HepG2 (cell line): ENCODE results near the gene TNNI2. TPM values are rescaled to one million over a fixed set of nuclear protein-coding genes. Genes with fewer than 3 reads are reported as not detected.

ENCODE experiments used
- BORCS8-MEF2B ChIP-seq: sonication (generic); formaldehyde crosslinking; IDR thresholded peaks from 2 replicates; pipeline ENCODE4 v1.8.0; 2022; ENCODE audit warnings: mild to moderate bottlenecking, missing genetic modification reagents
- KDM2A ChIP-seq: sonication (generic); formaldehyde crosslinking; IDR thresholded peaks from 2 replicates; pipeline ENCODE4 v1.4.0; 2020; ENCODE audit warnings: low read depth, missing genetic modification reagents, borderline replicate concordance
- LCORL ChIP-seq, 2 experiments: fragments of 450-650 bp in 1 of 2; sonication (generic) in 1 of 2; formaldehyde crosslinking in 1 of 2; IDR thresholded peaks; 2 replicates each; pipeline versions ENCODE4 v1.5.0 to v1.6.1; 2017 to 2020; ENCODE audit warnings: antibody characterized with exemption in 1 of 2, missing genetic modification reagents in 1 of 2
- NCOA1 ChIP-seq: sonication (generic); formaldehyde crosslinking; IDR thresholded peaks from 2 replicates; pipeline ENCODE4 v1.9.0; 2021; ENCODE audit warnings: missing genetic modification reagents
- NR2F1 ChIP-seq, 2 experiments: fragments of 450-650 bp in 1 of 2; formaldehyde crosslinking in 1 of 2; IDR thresholded peaks; 2 replicates each; pipeline versions ENCODE4 v1.5.0 to v1.6.1; 2016 to 2020; ENCODE audit warnings: mild to moderate bottlenecking in 1 of 2, missing compliant biosample characterization in 1 of 2, missing genetic modification reagents in 1 of 2, moderate library complexity in 1 of 2
- PITX1 ChIP-seq: sonication (generic); formaldehyde crosslinking; IDR thresholded peaks from 2 replicates; pipeline ENCODE4 v1.5.1; 2020; ENCODE audit warnings: mild to moderate bottlenecking, missing genetic modification reagents
- SALL2 ChIP-seq: sonication (generic); formaldehyde crosslinking; IDR thresholded peaks from 2 replicates; pipeline ENCODE4 v1.8.1; 2023; ENCODE audit warnings: mild to moderate bottlenecking, missing genetic modification reagents, inconsistent platforms
- ZBTB3 ChIP-seq: sonication (generic); formaldehyde crosslinking; IDR thresholded peaks from 2 replicates; pipeline ENCODE4 v1.4.0; 2020; ENCODE audit warnings: low read depth, mild to moderate bottlenecking, moderate library complexity, missing genetic modification reagents, borderline replicate concordance
- ZBTB38 ChIP-seq: sonication (generic); formaldehyde crosslinking; IDR thresholded peaks from 2 replicates; pipeline ENCODE4 v1.5.1; 2020; ENCODE audit warnings: mild to moderate bottlenecking, missing genetic modification reagents
- ZNF556 ChIP-seq: sonication (generic); formaldehyde crosslinking; IDR thresholded peaks from 2 replicates; pipeline ENCODE4 v1.4.0; 2020; ENCODE audit warnings: mild to moderate bottlenecking, missing genetic modification reagents, borderline replicate concordance
- ZNF607 ChIP-seq: sonication (generic); formaldehyde crosslinking; IDR thresholded peaks from 2 replicates; pipeline ENCODE4 v1.5.1; 2020; ENCODE audit warnings: missing genetic modification reagents, mild to moderate bottlenecking, borderline replicate concordance
- ZNF850 ChIP-seq: sonication (generic); formaldehyde crosslinking; conservative IDR thresholded peaks from 2 replicates; pipeline ENCODE4 v1.9.0; 2021; ENCODE audit warnings: mild to moderate bottlenecking, missing genetic modification reagents
- polyA plus RNA-seq, 8 experiments: library from polyadenylated mRNA; depleted of rRNA in 3 of 8; stranded (reverse) in 7 of 8; unstranded in 1 of 8; fragments of >200 nt; fragmentation: Illumina TruSeq in 4 of 8; extraction: Trizol in 4 of 8; gene quantifications; 2 replicates each; pipeline versions ENCODE4 v1.2.1 to v1.2.3, GENCODE V29; 2011 to 2016; ENCODE audit warnings: low read depth in 4 of 8, missing spikeins in 1 of 8, mixed read lengths in 1 of 8; ENCODE audit not compliant: insufficient read depth in 1 of 8
- total RNA-seq, 5 experiments: library from RNA; depleted of rRNA; stranded (reverse); fragments of >200 nt; fragmentation: Illumina TruSeq; extraction: Trizol; gene quantifications; 2 replicates each; pipeline ENCODE4 v1.2.3, GENCODE V29; 2016; ENCODE audit warnings: low read depth in 1 of 5
- TF ChIP-seq, protein P1 (sequence below), 2 experiments: sonication (generic) in 1 of 2; formaldehyde crosslinking in 1 of 2; IDR thresholded peaks; 2 replicates each; pipeline versions ENCODE4 v1.4.0 to v1.6.1; 2016 to 2020; ENCODE audit warnings: borderline replicate concordance in 1 of 2, low read depth in 1 of 2, mild to moderate bottlenecking in 1 of 2, missing genetic modification reagents in 1 of 2
- TF ChIP-seq, protein P2 (sequence below): sonication (generic); formaldehyde crosslinking; IDR thresholded peaks from 2 replicates; pipeline ENCODE4 v1.5.0; 2020; ENCODE audit warnings: mild to moderate bottlenecking, missing genetic modification reagents, moderate library complexity

The TNNI2 gene
- total and polyA plus RNA-seq, 2 of the 13 experiments (the other 11 are each of a cell fraction or from before 2014, with no cell fraction given): 7.2 to 12.0 TPM

DNA sequence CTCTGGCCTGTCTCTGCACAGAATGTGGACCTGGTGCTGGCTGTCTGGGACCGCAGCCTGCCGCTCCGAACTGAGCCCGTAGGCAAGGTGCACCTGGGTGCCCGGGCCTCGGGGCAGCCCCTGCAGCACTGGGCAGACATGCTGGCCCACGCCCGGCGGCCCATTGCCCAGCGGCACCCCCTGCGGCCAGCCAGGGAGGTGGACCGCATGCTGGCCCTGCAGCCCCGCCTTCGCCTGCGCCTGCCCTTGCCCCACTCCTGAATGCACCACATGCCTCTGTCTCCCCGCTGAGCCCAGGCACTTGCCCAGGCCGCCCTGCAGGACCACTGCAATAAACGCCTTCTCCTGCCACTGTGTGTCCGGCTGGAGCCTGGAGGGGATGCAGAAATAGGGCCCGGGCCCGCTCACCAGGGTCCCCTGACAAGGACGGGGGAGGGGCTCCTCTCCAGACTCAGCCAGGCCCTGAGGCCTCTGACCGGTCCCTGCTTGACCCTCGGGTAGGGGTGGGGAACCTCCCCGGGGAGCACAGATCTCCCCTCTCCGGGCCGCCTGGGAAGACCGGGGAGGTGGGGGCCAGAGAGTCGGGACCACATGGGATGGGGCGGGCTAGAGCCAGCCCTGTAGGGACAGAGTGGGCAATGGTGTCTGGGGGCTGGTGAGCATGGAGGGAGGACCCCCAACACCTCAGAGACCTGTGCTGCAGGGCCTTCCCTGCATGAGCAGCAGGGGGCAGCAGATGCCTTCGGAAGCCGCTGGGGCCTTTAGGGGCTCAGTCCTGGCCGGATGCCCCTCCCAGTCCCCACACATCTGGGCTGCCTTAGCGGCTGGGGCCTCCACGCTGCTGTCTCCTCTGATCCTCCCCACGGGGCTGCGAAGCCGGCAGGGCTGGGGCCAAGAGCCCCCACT lies 1.4 kb upstream of the TNNI2 start (continued):
- TF ChIP-seq ZNF556 (peak; percentile 57; the same call in 1 of the 2 replicates), ZNF607 (CRISPR knock-in tag) (0 out of 2 replicates have a peak, but pooled peaks have one; percentile 38), ZNF850 (CRISPR knock-in tag) (peak; percentile 60; the same call in 1 of the 2 replicates), KDM2A (CRISPR knock-in tag) (peak; percentile 85), ZBTB3 (no peak), BORCS8-MEF2B (CRISPR knock-in tag) (peak; percentile 44; the same call in 1 of the 2 replicates), NCOA1 (0 out of 2 replicates have a peak, but pooled peaks have one; percentile 23), PITX1 (peak; percentile 29; the same call in 1 of the 2 replicates), NR2F1 (CRISPR knock-in tag; IDR thresholded peaks at IDR 0.05) (no peak), LCORL (IDR thresholded peaks at IDR 0.05) (no peak), LCORL (CRISPR knock-in tag; IDR thresholded peaks at IDR 0.05) (peak; percentile 87), SALL2 (CRISPR knock-in tag) (no peak), ZBTB38 (CRISPR knock-in tag) (0 out of 2 replicates have a peak, but pooled peaks have one; percentile 8)
- TF ChIP-seq, protein P1, sequence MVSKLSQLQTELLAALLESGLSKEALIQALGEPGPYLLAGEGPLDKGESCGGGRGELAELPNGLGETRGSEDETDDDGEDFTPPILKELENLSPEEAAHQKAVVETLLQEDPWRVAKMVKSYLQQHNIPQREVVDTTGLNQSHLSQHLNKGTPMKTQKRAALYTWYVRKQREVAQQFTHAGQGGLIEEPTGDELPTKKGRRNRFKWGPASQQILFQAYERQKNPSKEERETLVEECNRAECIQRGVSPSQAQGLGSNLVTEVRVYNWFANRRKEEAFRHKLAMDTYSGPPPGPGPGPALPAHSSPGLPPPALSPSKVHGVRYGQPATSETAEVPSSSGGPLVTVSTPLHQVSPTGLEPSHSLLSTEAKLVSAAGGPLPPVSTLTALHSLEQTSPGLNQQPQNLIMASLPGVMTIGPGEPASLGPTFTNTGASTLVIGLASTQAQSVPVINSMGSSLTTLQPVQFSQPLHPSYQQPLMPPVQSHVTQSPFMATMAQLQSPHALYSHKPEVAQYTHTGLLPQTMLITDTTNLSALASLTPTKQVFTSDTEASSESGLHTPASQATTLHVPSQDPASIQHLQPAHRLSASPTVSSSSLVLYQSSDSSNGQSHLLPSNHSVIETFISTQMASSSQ (IDR thresholded peaks at IDR 0.05; ENCODE audit: low read depth): no peak
- TF ChIP-seq, protein P1 (CRISPR knock-in tag; IDR thresholded peaks at IDR 0.05; ENCODE audit: borderline replicate concordance): 0 out of 2 replicates have a peak, but pooled peaks have one; percentile 12
- TF ChIP-seq, protein P2, sequence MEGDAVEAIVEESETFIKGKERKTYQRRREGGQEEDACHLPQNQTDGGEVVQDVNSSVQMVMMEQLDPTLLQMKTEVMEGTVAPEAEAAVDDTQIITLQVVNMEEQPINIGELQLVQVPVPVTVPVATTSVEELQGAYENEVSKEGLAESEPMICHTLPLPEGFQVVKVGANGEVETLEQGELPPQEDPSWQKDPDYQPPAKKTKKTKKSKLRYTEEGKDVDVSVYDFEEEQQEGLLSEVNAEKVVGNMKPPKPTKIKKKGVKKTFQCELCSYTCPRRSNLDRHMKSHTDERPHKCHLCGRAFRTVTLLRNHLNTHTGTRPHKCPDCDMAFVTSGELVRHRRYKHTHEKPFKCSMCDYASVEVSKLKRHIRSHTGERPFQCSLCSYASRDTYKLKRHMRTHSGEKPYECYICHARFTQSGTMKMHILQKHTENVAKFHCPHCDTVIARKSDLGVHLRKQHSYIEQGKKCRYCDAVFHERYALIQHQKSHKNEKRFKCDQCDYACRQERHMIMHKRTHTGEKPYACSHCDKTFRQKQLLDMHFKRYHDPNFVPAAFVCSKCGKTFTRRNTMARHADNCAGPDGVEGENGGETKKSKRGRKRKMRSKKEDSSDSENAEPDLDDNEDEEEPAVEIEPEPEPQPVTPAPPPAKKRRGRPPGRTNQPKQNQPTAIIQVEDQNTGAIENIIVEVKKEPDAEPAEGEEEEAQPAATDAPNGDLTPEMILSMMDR (CRISPR knock-in tag): peak; percentile 97
